ENCODE results near the gene SLC2A3. TPM values are rescaled to one million over a fixed set of nuclear protein-coding genes. Genes with fewer than 3 reads are reported as not detected.
"Not testable (repeated sequence)": the region's sequence is repeated elsewhere in the genome, so short reads cannot be mapped to it uniquely, and the experiment has no call there.

The SLC2A3 gene
- total RNA-seq, 1 experiment from 2014 or later: 17.0 TPM

- DNase-seq (ENCODE audit: low read depth): no peak
Measured at GRCh38 chr12:7917392-7918267, 18.4 kb downstream of the SLC2A3 start.

- DNase-seq (ENCODE audit: low read depth): no peak
Measured at GRCh38 chr12:7916936-7917335, 19.1 kb downstream of the SLC2A3 start.

GRCh38 chr12:7915661-7916403, 20.2 kb downstream of the SLC2A3 start:
- DNase-seq (ENCODE audit: low read depth): no peak

DNA sequence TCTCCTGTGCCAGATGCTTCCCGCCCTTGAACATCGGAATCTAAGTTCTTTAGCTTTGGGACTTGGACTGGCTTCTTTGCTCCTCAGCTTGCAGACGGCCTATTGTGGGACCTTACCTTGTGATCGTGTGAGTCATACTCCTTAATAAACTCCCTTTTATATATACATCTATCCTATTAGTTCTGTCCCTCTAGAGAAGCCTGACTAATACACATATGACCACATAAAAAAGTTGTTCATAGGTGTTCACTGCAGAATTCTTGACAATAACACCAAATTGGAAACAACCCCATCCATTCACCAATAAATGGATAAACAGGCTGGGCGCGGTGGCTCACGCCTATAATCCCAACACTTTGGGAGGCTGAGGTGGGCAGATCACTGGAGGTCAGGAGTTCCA, 25.9 kb downstream of the SLC2A3 start:
- DNase-seq (ENCODE audit: low read depth): not testable (repeated sequence)

DNA sequence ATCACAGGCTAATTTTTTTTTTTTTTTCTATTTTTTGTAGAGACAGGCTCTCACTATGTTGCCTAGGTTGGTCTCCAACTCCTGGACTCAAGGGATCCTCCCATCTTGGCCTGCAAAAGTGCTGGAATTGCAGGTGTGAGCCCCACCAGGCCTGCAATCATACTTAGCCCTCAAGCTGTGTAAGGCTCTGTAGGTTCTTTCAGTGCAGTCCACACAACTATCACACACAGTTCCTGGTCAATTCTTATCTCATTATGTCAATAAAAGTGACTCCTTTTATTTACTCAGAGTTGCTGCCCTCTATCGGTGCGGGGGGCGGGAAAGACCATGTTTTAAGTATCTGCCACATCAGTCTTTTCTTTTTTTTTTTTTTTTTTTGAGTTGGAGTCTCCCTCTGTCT, 29.0 kb downstream of the SLC2A3 start:
- DNase-seq (ENCODE audit: low read depth): peak; percentile 75

DNA sequence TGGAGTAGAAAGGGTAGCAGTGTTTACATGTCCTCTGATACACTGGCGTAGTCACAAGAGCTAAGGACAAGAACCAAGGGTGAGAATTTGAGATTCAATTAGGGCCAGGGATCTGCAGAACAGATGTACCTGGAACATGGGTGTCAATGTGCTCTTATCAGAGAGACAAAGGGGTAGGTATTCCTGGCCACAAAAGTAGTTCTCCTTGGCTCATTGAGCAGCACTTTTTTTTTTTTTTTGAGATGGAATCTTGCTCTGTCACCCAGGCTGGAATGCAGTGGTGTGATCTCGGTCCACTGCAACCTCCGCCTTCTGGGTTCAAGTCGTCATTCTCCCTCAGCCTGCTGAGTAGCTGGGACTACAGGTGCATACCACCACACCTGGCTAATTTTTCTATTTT, 29.7 kb downstream of the SLC2A3 start:
- DNase-seq (ENCODE audit: low read depth): not testable (repeated sequence)

DNA sequence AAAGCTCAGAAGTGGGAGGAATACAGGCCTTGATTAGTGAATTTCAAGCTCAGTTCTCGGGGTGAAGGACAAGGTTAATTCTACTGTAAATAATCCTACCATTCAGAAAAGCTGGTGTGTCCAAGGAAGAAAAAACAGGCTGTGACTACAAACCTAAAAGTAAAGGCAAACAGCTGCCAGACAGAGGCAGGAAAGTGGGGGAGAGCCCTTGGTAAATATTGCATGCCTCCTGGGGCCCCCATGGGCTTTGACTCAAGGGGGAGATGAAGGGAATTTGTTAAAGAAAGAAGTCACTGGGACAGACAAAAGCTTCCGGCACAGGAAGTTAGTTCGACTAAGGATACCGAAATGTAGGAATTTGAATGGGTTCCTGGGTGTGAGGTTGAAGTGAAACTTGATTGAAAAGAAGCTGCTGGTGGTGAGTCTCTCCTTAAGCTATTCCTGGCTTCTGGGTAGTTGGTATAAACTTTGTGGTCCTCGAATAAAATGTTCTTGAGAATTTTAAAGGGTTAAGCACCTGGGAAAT, 30.3 kb downstream of the SLC2A3 start:
- not testable (repeated sequence) for DNase-seq (ENCODE audit: low read depth)

DNA sequence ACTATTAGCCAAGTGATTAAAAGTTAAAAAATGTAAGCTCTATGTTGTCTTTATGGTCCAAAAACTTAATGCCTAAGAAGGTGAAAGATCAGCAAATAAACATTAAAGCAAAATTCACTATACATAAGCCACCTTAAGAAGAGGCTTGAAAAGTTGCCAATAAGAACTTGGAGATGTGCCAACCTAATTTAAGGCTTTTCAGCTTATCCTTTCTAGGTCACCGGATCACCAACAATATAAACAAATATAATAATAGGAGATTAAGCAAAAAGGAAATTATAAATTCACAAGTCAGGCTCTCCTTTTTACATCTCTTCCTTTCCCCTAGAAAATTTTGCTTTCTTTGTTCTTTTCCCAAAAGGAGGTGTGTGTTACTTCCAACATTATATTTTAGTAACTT, 30.9 kb downstream of the SLC2A3 start:
- no peak for DNase-seq (ENCODE audit: low read depth)

DNA sequence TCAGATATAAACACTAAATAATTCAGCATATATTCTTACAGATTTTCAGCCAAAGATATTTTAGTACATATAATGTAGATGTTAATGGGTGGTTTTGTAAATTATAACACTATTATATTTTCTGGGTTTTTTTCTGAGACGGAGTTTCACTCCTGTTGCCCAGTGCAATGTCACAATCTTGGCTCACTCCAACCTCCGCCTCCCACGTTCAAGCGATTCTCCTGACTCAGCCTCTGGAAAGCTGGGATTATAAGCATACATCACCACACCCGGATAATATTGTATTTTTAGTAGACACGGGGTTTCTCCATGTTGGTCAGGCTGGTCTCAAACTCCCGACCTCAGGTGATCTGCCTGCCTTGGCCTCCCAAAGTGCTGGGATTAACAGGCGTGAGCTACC, 33.6 kb downstream of the SLC2A3 start:
- not testable (repeated sequence) for DNase-seq (ENCODE audit: low read depth)

- DNase-seq (ENCODE audit: low read depth): no peak
Measured at GRCh38 chr12:7899755-7900154, 36.2 kb downstream of the SLC2A3 start.

GRCh38 chr12:7896726-7897125, 39.3 kb downstream of the SLC2A3 start:
- DNase-seq (ENCODE audit: low read depth): not testable (repeated sequence)

DNA sequence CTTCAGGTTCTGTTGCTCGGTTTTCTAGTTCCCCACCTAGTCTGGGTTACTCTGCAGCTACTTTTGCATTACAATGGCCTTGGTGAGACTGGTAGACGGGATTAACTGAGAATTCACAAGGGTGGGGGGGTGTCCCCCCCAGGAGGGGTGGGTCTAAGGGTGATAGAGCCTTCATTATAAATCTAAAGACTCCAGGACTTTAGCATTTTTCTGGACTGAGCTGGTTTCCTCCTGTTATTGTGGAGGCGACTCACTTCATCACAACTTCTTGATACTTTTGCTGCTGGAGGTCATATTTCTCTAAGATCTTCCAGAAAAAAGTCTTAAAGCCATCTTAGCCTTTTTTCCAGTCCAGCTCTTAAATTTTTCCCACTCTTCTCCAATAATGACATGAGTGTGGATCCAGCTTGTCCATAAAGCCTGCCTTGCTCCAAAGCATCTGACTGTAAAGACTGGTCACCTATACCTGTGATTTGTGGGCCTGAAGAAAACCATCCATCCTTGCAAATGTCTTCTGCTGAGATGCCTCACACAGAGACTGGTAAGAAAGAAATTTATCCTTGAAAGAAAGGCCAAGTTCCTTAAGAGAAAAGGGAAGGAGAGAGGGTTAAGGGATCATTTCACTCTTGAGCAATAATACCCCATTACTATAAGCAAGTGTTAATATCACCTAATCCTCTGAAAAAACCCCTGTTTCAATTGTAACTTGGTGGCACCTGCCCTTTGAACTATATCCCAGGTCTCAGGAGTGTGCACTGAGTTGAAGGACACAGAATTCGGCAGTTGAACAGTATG, 43.6 kb downstream of the SLC2A3 start:
- DNase-seq (ENCODE audit: low read depth): no peak

GRCh38 chr12:7884689-7885088, 51.3 kb downstream of the SLC2A3 start:
- no peak for DNase-seq (ENCODE audit: low read depth)

DNA sequence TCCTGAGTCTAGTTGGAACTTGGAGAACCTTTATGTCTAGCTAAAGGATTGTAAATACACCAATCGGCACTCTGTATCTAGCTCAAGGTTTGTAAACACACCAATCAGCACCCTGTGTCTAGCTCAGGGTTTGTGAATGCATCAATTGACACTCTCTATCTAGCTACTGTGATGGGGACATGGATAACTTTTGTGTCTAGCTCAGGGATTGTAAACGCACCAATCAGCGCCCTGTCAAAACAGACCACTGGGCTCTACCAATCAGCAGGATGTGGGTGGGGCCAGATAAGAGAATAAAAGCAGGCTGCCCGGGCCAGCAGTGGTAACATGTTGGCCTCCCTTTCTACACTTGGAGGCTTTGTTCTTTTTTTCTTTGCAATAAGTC, 54.3 kb downstream of the SLC2A3 start:
- DNase-seq (ENCODE audit: low read depth): not testable (repeated sequence)

GRCh38 chr12:7880952-7881735, 54.8 kb downstream of the SLC2A3 start:
- not testable (repeated sequence) for DNase-seq (ENCODE audit: low read depth)

DNA sequence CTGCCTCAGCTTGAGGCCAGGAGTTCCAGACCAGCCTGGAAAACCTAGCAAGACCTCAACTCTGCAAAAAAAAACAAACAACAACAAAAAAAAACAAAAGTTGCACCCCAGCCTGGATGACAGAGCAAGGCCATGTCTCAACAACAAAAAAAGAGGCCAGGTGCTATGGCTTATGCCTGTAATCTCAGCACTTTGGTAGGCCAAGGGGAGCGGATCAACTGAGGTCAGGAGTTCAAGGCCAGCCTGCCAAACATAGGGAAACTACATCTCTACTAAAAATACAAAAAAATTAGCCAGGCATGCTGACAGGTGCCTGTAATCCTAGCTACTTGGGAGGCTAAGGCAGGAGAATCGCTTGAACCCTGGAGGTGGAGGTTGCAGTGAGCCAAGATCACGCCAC, 56.7 kb downstream of the SLC2A3 start:
- no peak for DNase-seq (ENCODE audit: low read depth)

DNA sequence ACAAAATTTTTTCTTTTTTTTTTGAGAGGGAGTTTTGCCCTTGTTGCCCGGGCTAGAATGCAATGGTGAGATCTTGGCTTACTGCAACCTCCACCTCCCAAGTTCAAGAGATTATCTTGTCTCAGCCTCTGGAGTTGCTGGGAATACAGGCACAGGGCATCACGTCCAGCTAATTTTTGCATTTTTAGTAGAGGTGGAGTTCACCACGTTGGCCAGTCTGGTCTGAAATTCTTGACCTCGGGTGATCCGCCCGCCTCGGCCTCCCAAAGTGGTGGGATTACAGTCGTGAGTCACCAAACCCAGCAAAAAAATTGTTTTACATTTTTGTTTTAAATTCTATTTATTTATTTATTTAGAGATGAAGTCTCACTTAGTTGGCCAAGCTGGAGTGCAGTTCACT, 58.6 kb downstream of the SLC2A3 start:
- no peak for DNase-seq (ENCODE audit: low read depth)

- DNase-seq (ENCODE audit: low read depth): no peak
Measured at GRCh38 chr12:7872566-7873319, 63.2 kb downstream of the SLC2A3 start, which contains the start of gene SLC2A14. SLC2A14 (minus strand) TSS chr12:7872915; CDS start chr12:7869880, 3,035 bp downstream.

- no peak for DNase-seq (ENCODE audit: low read depth)
Measured at GRCh38 chr12:7870335-7870734, 65.7 kb downstream of the SLC2A3 start.

Data from HT1080 (cell line).